GM19239 (cell line): Measurements from ENCODE around the gene RNASET2.
"Not testable (repeated sequence)": the region's sequence is repeated elsewhere in the genome, so short reads cannot be mapped to it uniquely, and the experiment has no call there.

Experiments
- DNase-seq: peaks from one replicate; pipeline ENCODE4 v3.0.0; 2011; ENCODE audit warnings: low spot score; ENCODE audit not compliant: insufficient read length
- FAIRE-seq: peaks from 2 replicates; lab custom pipeline; 2011; peaks lifted over from hg19 to GRCh38; lab: Jason Lieb, UNC

The RNASET2 gene

GRCh38 chr6:166929542-166930189 lies 26.7 kb downstream of the RNASET2 start:
- FAIRE-seq = no peak
- no peak for DNase-seq

DNA sequence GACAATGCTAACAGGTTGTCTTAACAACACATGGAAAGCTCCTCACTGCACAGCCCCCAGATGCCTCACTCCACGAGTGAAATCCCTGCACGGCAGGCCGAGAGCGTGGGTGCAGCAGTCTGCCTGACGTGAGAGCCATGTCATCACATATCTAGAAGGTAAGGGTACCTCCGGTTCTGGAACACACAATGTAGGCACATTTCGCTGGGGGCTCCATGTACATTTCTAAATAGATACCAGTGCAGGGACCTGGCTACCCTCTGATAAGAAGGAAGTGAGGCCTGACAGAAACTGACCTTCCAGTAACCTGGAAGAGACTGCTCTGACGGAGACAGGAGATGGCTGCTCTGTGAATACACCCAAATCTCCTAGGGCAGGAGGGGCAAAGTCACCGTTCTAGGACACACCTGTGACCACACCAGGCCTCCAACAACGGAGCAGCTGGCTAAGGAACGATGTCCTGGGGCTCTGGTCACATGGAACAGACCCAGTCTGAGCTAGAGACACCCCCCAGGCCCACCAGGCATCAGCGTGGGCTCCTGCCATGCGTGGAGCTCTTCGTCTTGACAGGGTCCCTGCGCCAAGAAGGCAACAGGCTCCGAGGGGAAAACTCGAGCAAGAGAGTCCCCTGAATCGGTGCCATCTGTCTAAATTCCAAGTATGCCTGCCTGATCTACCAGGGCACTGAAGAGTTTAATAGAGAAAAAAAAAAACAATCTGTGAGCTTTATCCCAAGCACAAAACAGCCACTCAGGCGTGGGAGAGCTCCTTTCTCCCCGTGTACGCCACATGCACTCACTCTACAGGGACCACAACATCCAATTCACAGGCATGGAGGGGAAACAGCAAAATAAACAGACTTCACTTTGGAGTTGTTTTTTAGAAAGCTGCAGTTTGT lies 27.5 kb downstream of the RNASET2 start:
- FAIRE-seq (no peak), DNase-seq (no peak)

DNA sequence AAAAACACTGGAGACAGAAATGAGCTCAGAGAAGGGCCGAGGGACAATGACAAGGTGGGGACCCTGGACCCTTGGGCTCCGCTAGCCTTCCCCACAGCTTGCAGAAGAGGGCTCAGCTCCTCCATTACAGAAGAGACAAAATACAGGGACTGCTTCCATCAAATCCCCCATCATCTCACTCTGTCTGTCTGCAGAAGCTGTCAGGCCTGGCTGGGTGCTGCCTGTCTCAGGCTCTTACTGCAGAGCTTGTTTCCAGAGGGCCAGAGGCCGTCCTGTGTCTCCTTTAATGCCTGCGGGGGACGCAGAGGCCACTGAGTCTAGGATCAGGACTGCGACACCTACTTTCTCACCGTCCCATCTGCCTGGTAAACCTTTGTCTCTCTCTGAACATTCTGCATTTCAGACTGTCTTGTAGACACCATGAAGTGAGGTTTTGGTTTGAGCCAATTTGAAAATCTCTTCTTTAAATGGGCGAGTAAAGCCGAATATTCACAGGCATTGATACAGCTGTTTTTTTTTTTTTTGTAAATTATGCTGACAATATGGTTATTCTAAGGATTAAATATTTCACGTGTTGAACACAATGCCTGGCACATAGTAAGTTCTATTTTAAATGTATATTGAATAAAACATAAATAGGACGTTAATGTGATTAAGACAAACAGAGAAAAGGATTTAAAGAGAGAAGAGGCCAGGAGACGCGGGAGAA lies 28.3 kb downstream of the RNASET2 start:
- DNase-seq = no peak
- FAIRE-seq = no peak

GRCh38 chr6:166927240-166927934 lies 29.0 kb downstream of the RNASET2 start:
- DNase-seq (no peak), FAIRE-seq (no peak)

GRCh38 chr6:166926748-166927147 lies 29.6 kb downstream of the RNASET2 start:
- DNase-seq = no peak
- FAIRE-seq = no peak

DNA sequence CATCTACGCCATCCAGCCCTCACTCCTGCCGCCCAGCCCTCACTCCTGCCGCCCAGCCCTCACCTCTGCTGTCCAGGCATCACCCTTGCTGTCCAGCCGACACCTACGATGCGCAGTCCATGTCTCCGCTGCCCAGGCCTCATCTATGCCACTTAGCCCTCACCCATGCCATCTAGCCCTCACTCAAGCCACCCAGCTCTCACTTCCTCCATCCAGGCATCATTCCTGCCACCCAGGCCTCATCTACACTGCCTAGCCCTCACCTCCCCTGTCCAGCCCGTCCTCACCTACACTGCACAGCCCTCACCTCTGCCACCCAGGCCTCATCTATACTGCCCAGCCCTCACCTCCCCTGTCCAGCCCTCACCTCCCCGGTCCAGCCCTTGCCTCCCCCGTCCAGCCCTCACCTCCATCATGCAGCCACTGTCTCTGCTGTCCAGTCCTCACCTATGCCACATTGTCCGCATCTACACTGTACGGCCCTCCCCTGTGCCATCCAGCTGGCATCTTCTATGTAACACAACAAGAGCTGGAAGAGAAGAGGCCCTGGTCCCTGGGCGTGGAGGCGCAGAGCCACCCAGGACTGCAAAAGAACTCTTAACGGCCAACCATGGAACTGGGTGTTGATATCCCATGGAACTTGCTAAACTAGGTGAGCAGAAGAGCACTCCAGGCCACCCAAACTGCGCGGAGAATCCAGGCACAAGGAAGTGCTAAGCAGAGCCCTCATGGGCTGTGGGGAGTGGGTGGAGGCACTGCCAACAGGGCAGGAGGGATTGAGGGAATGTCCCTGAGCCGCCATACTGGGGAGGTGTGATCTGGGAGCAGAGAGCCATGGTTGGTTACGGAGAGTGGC lies 31.0 kb downstream of the RNASET2 start:
- DNase-seq (no peak), FAIRE-seq (no peak)

- DNase-seq (no peak), FAIRE-seq (no peak)
Observed at GRCh38 chr6:166924531-166924930, 31.8 kb downstream of the RNASET2 start.

- DNase-seq (no peak), FAIRE-seq (no peak)
Observed at GRCh38 chr6:166922937-166923336, 33.4 kb downstream of the RNASET2 start.

- FAIRE-seq (no peak), DNase-seq (no peak)
Observed at GRCh38 chr6:166921570-166921969, 34.8 kb downstream of the RNASET2 start.

- no peak for DNase-seq
- peak; percentile 56 for FAIRE-seq
Observed at GRCh38 chr6:166916824-166917223, 39.5 kb downstream of the RNASET2 start.

DNA sequence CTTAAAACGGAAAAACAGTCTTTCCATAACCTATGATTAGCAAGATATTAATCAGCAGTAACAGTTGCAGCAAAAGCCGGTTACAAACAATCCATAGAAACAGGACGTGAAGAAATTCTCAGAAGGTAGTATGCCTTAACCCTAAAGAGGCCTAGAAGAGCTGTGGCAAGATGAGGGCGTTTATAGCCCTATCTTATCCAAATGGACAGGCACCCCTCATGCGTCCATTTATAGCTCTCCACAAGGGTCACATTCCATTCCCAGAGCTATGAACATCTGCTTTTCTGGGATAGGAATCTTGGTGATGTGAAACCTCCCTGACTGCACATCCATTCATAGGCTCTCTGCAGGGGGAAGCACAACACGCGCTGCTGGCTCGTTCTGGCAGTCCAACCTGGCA lies 40.9 kb downstream of the RNASET2 start:
- DNase-seq, FAIRE-seq: not testable (repeated sequence)

- DNase-seq, FAIRE-seq: not testable (repeated sequence)
Observed at GRCh38 chr6:166914952-166915351, 41.4 kb downstream of the RNASET2 start.

DNA sequence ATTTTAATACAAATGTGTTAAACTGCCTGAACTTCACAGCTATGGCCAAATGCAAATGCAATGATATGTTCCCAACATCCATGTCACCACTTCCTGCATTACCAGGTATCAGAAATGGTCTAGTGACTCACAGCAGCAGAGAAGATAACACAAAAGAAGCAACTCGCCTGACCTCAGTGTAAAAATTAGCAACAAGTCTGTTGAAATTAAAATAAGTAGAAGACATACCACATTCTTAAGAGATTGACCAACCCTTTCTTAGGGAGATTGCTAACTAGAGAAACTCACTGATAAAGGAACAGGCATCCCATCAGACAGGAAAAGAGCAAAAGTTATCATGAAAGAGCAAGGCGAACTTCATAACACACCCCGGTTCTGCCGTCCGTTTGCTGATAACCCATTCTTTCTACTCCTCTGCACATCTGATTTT lies 45.1 kb downstream of the RNASET2 start:
- DNase-seq = no peak
- no peak for FAIRE-seq

DNA sequence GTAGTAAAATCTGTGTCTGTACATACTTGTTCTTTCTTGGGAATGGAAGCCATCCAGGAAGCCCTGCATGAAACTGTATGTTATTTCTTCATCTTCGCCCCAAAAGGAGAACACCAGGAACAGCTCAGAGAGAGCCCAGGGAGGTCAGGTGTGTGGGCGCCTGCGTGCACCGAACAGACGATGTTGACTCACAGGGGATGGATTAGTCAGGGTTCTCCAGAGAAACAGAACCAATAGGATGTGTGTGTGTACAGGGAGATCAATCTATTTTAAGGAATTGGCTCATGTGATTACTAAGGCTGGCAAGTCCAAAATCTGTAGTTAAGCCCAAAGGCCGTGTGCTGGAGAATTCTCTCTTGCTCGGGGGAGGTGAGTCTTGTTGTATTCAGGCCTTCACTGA lies 45.7 kb downstream of the RNASET2 start:
- FAIRE-seq (no peak), DNase-seq (no peak)

DNA sequence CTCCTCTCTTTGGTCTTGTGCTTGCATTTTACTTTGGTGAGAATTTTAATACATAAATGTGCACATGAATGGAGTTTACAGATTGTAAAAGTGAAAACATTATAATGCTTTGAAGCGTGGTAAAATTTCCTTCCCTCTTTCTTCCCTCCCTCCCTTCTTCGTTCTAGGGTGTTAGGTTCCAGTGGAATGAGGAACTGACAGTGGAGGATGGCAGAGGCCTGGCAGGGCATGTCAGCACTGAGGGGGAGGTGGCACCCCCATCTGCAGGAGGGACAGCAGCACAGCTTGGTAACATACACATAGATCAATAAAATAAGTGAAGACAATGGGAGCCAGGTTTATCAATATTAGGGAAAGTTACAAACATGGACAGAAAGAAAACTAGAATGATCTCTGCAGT lies 47.5 kb downstream of the RNASET2 start:
- no peak for DNase-seq
- no peak for FAIRE-seq

DNA sequence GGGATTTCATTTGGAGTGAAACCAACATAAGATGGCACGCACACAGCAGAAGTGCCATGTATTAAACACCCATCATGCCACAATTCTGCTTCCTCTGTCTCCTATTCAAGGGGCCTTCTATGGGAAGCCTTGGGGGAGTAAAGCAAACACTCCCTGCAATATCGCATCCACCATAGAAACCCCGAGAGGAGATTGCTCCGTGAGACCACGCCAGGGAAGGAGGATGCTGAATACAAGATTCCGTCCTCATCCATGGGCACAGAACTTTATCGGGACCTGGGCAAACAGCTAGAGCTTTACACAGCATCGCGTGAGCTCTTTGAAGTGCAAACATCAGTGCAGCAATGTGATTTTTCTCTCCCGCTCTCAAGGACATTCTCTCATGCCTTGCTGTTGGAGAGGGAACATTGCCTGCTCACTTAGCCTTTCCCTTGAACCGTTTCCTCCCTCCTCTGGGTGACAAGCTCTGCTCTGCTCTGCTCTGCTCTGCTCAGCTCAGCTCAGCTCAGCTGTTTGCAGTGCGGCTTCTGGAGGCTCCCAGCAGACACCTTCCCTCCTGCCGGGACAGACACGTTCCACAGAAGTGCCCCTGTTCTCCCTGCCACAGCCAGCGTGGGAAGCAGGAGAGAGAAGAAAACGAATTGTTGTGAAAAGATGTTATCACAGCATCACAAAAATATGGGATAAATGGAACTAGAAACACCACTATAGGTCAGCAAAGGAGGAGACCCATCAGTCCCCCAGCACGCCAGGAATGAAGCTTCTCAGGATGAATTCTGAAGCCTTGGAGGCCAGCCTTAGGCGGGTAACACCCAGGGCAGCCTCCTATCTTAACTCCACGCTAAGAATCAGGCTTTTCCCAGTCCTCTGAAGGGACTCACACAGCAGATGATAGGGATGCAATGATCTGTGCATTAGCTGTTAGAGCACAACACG lies 48.2 kb downstream of the RNASET2 start:
- no peak for FAIRE-seq
- no peak for DNase-seq

DNA sequence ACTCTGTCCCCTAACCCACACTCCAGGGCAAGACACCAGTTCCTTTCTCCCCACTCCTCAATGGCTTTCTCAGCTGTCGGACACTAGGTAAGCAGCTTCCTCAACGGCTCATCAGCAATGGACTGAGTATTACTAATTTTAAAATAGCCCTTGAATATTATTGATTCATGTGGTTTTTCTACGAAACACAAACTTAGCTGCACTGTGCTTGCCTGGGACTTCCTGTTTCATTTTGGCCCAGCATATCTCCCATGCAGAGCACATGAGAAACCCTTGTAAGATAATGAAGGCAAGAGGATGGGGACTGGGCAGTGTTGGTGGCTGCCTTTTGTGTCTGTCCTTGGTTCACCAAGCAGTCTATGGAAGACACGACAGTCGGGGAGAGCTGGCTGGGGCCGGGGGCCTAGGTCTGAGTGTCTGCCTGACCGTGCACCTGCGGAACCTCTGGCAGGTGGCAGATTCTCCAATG lies 48.9 kb downstream of the RNASET2 start:
- FAIRE-seq = peak; percentile 98

DNA sequence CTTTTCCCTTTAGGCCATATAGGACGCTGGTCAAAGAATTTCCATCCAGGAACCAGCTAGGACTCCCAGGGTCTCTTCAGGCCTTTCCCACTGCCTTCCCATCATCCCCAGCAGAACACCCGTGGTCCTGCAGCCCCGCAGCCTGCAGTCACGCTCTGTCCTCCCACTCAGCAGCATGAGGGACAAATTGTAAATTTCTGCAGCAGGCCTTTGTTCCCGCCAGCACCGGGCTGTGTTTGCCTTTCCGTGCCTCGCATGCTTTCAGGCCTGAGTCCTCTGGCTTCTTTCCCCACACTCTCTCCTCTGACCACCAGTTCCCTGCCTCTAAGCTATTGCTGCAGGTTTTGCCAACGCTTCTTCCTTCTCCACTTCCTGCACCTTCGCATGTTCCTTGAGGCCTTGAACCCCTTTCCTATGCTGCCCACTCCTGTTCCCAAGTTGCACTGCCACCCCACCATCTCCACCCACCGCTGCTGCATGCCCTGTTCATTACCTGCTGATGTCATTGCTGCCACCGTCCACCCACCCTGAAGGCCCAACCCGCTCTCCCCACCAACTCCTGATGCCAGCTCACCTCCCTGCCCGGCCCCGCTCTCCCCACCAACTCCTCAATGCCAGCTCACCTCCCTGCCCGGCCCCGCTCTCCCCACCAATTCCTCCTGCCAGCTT lies 49.8 kb downstream of the RNASET2 start:
- FAIRE-seq = no peak
- DNase-seq = no peak

More for the DNA sequence above, 48.9 kb downstream of the RNASET2 start:
- peak; percentile 54 for DNase-seq
